Stimulated activated CD4-positive, alpha-beta T cell treated with anti-CD3 and anti-CD28 coated beads, Interleukin-15, amount 100 ng/mL, for 48 hours (primary cell): ENCODE results near the gene STIP1.

Experiments
- DNase-seq, 2 donors: peaks; one replicate each; pipeline ENCODE4 v3.0.0-alpha.2; 2020; ENCODE audit warnings: low read depth in 2 of 2

STIP1 gene

GRCh38 chr11:64250415-64251015 is 64.5 kb downstream of the STIP1 start:
- no peak for DNase-seq

GRCh38 chr11:64251016-64251752 is 65.2 kb downstream of the STIP1 start, which contains the start of gene PLCB3:
TSS of gene PLCB3 (plus strand) at chr11:64251530. CDS start at chr11:64251650, 120 bp downstream.
- DNase-seq, result no peak

GRCh38 chr11:64251753-64252002 is 65.7 kb downstream of the STIP1 start:
- DNase-seq, result no peak

- DNase-seq, result no peak
These were observed 66.3 kb downstream of the STIP1 start for GRCh38 chr11:64252003-64252872.

GRCh38 chr11:64253043-64253442 is 67.1 kb downstream of the STIP1 start:
- DNase-seq, result no peak

- DNase-seq, result no peak
These were observed 67.5 kb downstream of the STIP1 start for GRCh38 chr11:64253481-64253880.
